HG02571 (cell line): ENCODE measurements around the gene MSLN.

Experiments used
- ATAC-seq: cut with Tn5 transposase; IDR thresholded peaks from one replicate; pipeline ENCODE4 v1.9.1; 2021; ENCODE audit warnings: mild to moderate bottlenecking, moderate library complexity; ENCODE audit not compliant: unreplicated experiment

The MSLN gene

GRCh38 chr16:722835-723633 is 37.5 kb upstream of the MSLN start:
- ATAC-seq, result no peak

GRCh38 chr16:723695-724094 is 36.8 kb upstream of the MSLN start:
- ATAC-seq, result no peak

- ATAC-seq, result no peak
Observed at GRCh38 chr16:724188-725040, 36.1 kb upstream of the MSLN start.

- no peak for ATAC-seq
Observed at GRCh38 chr16:725041-725376, 35.5 kb upstream of the MSLN start.

GRCh38 chr16:725463-726187 is 34.9 kb upstream of the MSLN start:
- ATAC-seq, result no peak

- no peak for ATAC-seq
Observed at GRCh38 chr16:726188-726437, 34.4 kb upstream of the MSLN start.

- no peak for ATAC-seq
Observed at GRCh38 chr16:726438-727290, 33.9 kb upstream of the MSLN start, which contains the start of the genes CCDC78 and HAGHL. CCDC78 (minus strand) TSS chr16:726443; CDS start chr16:726367, 76 bp downstream. HAGHL (plus strand) TSS chr16:727106; CDS start chr16:727510, 404 bp downstream.

- no peak for ATAC-seq
Observed at GRCh38 chr16:727291-727977, 33.1 kb upstream of the MSLN start.

- no peak for ATAC-seq
Observed at GRCh38 chr16:728131-728889, 32.2 kb upstream of the MSLN start.

- ATAC-seq, result no peak
Observed at GRCh38 chr16:728890-729744, 31.4 kb upstream of the MSLN start.

- no peak for ATAC-seq
Observed at GRCh38 chr16:729768-730665, 30.5 kb upstream of the MSLN start.

- ATAC-seq, result no peak
Observed at GRCh38 chr16:730666-731509, 29.6 kb upstream of the MSLN start.

GRCh38 chr16:732332-732731 is 28.2 kb upstream of the MSLN start:
- no peak for ATAC-seq

- ATAC-seq, result no peak
Observed at GRCh38 chr16:732936-733335, 27.6 kb upstream of the MSLN start.

GRCh38 chr16:733382-734207 is 26.9 kb upstream of the MSLN start:
- no peak for ATAC-seq
